GM12864 (cell line): ENCODE measurements around the gene ASS1.

ENCODE experiments used
- DNase-seq: peaks from one replicate; pipeline ENCODE4 v3.0.0-alpha.2; 2011; ENCODE audit warnings: low read depth
- H3K4me3 ChIP-seq: 2 replicates; pipeline ENCODE4 v1.5.1; 2011; ENCODE audit warnings: mild to moderate bottlenecking, low read depth, low read length, control low read depth
- TF ChIP-seq, protein P1 (sequence below): IDR thresholded peaks from 2 replicates; pipeline ENCODE4 v1.5.1; 2011; ENCODE audit warnings: low read depth, mild to moderate bottlenecking, moderate library complexity, low read length, control low read depth, inconsistent platforms; ENCODE audit errors: missing control alignments

ASS1 gene

GRCh38 chr9:130472184-130472705, 27.5 kb downstream of the ASS1 start:
- TF ChIP-seq, protein P1, sequence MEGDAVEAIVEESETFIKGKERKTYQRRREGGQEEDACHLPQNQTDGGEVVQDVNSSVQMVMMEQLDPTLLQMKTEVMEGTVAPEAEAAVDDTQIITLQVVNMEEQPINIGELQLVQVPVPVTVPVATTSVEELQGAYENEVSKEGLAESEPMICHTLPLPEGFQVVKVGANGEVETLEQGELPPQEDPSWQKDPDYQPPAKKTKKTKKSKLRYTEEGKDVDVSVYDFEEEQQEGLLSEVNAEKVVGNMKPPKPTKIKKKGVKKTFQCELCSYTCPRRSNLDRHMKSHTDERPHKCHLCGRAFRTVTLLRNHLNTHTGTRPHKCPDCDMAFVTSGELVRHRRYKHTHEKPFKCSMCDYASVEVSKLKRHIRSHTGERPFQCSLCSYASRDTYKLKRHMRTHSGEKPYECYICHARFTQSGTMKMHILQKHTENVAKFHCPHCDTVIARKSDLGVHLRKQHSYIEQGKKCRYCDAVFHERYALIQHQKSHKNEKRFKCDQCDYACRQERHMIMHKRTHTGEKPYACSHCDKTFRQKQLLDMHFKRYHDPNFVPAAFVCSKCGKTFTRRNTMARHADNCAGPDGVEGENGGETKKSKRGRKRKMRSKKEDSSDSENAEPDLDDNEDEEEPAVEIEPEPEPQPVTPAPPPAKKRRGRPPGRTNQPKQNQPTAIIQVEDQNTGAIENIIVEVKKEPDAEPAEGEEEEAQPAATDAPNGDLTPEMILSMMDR: no peak
- H3K4me3 ChIP-seq: no peak overlapping the region
- no peak for DNase-seq

DNA sequence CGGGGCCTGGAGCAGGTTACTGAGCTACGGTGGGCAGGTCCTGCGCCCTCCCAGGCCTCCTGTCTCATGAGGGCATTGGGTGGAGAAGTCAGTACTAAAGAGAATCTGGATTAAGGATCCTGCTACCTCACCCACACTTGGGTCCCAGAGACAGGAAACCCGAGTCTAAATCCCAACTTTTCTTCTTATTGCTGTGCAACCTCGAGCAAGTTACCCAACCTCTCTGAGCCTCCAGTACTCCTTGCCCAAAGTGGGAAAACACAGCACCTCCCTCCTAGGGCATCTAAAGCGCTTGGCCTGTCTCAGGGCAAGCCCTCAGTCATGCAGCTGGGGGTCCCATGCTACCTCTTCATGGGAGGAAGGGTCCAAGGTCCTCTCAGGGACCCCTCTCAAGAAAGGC, 28.2 kb downstream of the ASS1 start:
- TF ChIP-seq, protein P1: no peak
- H3K4me3 ChIP-seq: no peak overlapping the region
- DNase-seq: no peak

GRCh38 chr9:130473566-130473965, 28.8 kb downstream of the ASS1 start:
- no peak overlapping the region for H3K4me3 ChIP-seq
- no peak for DNase-seq
- TF ChIP-seq, protein P1: no peak

GRCh38 chr9:130474106-130474505, 29.3 kb downstream of the ASS1 start:
- TF ChIP-seq, protein P1: no peak
- no peak for DNase-seq
- no peak overlapping the region for H3K4me3 ChIP-seq

GRCh38 chr9:130476151-130476730, 31.5 kb downstream of the ASS1 start:
- no peak overlapping the region for H3K4me3 ChIP-seq
- TF ChIP-seq, protein P1: no peak
- DNase-seq: no peak

DNA sequence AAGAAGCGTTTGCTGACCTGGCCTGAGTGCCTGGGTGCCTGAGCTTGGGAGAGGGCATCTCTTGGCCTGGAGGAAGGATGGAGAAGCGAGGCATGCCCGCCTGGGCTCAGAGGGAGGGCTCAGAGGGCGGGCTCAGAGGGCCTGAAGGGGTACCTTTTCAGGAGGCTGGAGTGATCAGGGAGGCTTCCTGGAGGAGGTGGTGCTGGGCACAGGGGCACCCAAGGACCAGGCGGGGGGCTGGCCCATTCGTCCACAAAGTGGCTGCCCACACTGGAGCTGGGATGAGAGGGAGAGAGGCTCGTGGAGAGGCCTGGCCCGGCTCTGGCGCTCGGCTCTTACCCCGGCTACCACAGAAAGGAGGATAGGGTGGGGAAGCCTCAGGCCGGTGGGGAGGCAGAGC, 32.8 kb downstream of the ASS1 start:
- TF ChIP-seq, protein P1: no peak

GRCh38 chr9:130478152-130478551, 33.4 kb downstream of the ASS1 start:
- TF ChIP-seq, protein P1: no peak
- DNase-seq: no peak
- no peak overlapping the region for H3K4me3 ChIP-seq

More for the DNA sequence above, 32.8 kb downstream of the ASS1 start:
- DNase-seq: no peak
- no peak overlapping the region for H3K4me3 ChIP-seq
